GM18861 (cell line): ENCODE measurements around the gene TMEM135.

Source experiments
- ATAC-seq: cut with Tn5 transposase; IDR thresholded peaks from one replicate; pipeline ENCODE4 v1.9.1; 2021; ENCODE audit not compliant: unreplicated experiment

TMEM135 gene

DNA sequence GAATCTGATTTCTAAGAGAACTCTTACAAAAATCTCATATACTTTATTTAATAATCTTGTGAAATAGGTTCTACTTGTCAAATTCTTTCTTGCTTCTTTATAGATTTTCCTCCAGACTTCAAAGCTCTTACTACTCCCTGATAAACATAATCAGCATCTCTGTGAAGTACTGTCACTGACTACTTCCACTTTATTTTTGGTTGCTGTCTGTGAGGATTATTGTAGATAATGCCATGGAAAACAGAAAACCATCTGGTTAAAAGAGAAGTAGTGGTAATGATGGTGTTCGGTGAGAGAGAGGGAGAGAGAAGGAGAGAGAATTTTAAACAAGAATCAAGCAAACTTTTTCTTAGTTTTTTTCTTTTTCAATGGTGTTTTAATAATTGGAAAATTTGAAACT lies 152.3 kb downstream of the TMEM135 start:
- ATAC-seq: no peak

DNA sequence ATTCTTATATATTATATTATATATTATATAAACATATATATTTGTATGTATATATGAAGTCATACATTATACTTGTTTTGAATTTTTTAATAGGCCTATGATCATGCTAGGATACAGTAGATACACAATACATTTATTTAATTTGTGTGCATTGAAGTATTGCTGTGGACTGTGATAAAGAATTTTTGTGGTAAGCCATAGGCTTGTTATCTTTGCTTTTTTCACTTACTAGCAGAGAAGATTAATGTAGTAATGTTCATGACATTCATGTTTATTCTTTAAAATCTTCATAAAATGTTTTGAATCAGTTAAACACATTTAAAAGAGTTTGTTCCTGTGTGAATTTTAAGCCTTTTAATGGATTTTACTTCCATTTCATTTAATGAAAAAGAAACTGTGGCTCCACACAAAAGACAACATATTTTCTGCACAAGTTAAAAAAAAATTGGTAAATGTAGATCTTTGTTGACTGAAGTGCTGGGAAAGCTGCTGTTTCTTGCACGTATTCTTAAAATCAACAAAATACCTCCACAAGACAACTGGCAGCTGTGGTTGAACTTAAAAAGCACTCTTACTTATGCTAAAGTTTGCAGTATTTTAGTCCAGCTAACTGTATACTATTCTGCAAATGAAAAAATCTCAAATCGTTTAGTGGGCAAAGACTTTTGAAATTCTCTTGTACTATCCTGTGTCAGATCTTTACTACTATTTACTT lies 156.2 kb downstream of the TMEM135 start:
- no peak for ATAC-seq

DNA sequence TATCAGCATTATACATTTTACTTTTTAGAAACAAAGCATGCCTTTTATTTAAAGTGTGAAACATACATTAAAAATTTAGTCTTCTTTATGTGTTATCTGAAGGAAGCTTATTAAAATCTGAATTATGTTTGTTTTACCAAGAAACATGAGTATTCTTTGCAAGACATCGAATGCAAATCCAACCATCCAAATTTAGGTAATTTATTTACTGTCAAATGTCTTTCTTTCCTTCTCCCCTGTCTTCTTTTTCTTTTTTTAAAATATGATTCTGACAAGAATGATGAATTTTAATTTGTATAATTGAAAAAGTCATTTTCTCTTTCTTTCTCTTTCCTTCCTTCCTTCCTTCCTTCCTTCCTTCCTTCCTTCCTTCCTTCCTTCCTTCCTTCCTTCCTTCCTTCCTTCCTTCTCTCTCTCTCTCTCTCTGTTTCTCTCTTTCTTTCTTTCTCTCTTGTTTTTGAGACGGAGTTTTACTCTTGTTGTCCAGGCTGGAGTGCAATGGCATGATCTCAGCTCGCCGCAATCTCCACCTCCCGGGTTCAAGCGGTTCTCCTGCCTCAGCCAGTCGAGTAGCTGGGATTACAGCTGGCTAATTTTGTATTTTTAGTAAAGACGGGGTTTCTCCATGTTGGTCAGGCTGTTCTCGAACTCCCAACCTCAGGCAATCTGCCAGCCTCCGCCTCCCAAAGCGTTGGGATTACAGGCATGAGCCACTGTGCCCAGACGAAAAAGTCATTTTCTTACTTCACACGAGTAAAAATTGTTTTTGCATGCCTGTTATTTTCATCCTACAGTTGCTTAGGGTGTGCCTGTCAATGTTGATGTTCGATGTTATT lies 157.5 kb downstream of the TMEM135 start:
- ATAC-seq: no peak

DNA sequence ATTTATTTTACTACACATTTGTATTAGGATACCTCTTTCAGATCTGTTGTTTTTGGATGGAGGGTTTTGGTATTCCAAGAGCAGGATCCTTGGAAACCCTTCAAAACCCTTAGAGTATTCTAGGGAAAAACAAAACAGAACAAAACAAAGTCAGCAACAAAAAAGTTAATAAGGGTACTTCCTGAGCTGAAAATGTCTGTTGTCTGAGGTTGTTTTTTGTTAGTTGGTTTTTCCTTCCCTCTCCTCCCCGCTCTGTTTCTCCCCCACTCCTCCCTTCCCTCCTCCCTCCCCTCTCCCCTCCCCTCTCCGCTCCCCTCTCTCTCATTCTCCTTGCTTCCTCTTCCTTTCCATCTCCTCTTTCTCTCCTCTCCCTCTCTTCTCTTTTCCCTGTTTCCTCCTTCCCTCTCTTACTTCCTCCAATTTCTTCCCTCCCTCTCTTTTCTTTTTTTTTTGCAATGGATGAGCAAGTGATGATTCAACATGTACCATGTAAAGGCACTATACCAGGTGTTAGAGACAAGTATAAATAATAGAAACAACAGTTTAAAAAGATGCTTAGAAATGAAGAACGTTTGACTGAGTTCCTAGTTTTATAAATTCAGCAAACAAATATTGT lies 160.6 kb downstream of the TMEM135 start:
- ATAC-seq: no peak

DNA sequence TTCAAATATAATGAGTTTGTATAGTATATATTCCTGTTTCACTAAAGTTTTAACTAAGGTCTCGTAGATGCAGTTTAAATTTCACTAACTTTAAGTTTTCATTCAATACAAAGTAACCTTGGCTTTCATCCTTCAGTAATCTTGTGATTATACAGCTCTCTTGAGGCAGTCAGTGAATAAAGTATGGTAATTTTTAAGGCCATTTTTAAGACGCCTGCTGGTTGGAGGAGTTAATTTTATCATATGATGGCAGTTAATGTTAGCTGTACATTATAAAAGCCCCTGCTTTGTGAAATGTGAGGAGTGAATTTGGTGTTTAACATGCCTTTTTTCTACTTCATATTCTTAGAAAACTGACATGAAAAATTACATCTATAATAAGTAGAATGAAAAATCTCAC lies 163.6 kb downstream of the TMEM135 start:
- ATAC-seq: no peak

DNA sequence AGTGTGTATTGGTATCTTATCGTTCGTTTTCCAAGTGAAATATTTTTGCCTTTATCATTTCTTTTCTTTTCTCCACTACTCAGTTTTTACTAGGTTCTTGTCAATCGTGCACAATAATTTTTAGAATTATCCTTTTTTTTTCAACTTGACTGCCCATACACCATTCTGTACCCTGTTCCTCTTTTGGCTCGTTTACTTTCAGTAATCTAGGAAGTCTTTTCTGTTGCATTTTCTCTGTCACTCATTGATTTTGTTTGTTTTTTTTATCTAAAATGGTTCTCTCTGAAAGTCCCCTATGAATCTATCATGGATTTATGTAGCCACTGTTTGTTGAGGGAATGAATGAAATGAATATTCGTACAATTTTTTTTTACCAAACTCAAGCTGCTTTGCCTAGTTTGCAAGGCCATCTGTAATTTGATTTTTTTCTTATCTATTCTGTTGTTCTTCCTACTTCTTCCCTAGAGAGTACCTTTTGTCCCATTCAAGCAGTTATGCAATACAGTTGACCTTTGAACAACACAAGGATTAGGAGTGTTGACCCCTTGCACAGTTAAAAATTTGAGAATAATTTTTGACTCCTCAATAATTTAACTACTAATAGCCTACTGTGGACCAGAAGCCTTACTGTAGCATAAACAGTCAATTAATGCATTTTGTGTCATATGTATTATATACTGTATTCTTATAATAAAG lies 166.3 kb downstream of the TMEM135 start:
- no peak for ATAC-seq

DNA sequence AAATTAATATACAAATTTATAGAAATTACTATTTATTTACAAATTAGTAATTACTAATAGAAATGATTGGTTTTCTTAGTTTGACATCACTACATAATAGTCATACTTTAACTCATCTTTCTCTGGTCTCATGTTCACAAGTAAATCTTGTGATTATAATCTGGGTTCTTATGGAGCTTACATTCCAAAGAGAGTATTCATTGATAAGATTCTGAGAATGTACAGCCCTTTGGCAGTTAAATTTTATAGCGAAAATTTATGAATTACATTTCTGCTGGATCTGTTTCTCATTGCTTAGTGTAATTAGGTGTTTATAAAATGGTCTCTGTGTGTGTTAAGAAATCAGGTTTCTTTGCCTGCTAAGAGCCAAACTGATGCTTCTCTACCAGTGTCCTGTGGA lies 175.2 kb downstream of the TMEM135 start:
- ATAC-seq: no peak

DNA sequence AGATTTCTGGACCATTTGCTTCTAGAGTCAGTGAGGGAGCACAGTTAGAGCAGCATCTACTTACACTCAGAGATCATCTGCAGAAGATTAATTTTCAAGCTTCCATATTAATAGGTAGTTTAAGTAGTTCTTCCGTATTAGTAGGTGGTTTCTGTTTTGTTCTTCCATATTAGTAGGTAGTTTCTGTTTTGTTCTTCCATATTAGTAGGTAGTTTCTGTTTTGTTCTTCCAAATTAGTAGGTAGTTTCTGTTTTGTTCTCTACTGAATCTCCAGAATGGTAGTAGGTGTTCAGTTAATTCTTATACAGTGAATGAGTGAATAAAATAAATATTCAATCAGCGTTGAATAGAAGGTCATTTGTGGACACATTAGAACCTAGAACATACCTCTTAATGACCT lies 175.7 kb downstream of the TMEM135 start:
- no peak for ATAC-seq

DNA sequence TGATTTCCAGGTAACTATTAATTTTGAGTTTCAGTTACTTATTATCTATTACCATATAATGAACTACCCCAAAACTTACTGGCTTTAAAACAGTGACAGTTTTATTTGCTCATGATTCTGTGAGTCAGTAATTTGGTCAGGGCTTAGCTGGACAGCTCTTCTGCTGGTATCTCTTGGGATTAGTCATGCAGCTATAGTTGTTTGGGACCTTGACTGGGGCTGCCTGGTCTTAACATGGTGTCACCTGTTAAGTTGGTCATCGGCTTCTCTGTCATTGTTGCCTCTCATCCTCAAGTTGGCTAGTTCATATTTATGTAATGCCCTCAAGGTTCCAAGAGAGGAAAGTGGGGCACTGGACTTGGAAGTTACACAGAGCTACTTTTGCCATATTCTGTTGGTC lies 177.5 kb downstream of the TMEM135 start:
- no peak for ATAC-seq

DNA sequence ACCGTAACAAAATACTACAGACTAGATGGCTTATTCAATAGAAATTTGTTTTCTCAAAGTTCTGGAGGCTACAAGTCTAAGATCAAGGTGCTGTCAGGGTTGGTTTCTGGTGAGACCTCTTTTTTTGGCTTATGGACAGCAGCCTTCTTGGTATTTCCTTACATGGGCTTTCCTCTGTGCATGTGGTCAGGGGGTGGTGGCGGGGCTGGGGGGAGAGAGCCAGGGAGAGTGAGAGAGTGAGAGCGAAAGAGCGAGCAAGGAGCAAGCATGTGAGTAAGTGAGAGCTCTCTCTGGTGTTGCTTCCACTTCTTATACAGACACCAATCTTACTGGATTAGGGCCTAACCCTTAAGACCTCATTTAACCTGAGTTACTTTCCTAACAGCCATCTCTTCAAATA lies 181.5 kb downstream of the TMEM135 start:
- ATAC-seq: no peak

DNA sequence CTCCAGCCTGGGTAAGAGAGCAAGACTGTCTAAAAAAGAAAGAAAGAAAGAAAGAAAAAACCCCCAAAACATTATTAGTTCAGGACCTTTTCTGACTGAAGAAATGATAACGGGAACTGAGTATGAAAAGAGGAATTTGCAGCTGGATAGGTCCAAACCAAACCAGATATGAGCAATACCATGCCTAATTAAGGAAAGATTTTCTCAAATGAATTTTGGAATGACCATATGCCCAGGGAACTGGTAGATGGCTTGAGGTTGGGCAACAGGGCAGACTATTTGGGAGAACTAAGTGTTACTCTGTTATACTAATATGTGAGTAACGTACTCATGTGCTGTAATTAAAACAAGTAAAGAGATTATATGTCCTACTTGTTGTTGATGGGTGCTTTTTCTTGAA lies 186.1 kb downstream of the TMEM135 start:
- no peak for ATAC-seq

DNA sequence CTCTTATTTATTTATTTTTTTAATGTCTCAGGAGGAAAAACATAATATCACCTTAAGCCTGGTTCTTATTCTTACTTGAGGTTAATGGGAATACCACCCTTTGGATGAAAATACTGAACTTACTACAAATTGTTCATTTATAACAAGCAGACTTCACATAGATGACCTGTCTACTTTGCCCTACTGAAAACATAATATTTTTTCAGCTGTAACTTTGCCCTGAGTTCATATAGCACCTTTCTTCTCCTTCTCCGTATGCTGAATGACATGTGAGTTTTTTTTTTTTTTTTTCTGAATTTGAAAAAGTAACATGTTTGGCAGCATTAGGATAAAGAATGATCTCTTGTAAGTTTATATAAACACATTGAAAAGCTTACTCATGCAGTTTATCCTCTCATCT lies 186.8 kb downstream of the TMEM135 start:
- ATAC-seq: no peak

DNA sequence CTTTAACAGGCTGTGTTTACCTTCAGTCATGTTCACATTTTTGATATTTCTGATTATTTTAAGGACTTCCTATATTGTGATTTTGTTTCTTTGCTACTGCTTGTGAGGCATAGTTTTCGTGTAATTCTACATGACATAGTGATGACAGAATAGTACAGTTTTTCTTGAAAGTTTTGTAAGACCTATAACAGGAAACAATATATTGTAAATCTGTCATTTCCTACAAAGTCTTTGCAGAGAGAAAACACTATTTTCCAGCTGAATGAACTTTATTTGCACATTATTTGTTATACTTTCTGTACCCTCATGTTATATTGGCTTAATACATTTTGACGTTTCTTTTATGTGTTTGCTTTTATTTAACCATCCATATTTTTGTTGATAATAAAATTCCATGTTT lies 191.1 kb downstream of the TMEM135 start:
- ATAC-seq: no peak

DNA sequence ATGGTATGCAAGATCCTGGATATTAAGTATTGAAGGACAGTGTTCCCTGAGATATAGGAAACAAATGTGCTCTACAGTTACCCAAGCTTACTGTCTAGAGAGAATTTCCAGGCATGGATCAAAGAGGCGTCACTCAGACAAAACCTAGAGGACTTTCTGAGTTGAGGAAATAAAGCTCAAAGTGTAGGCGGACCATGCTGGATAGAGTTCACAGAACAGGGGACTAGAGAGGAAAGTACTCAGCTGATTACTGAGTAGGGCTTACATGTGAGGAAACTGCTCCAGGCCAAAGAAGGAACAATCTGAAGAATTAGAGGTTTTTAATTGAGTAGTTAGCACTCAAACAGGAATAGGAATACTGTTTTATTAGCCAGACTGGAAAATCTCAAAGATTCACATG lies 193.3 kb downstream of the TMEM135 start:
- ATAC-seq: no peak

DNA sequence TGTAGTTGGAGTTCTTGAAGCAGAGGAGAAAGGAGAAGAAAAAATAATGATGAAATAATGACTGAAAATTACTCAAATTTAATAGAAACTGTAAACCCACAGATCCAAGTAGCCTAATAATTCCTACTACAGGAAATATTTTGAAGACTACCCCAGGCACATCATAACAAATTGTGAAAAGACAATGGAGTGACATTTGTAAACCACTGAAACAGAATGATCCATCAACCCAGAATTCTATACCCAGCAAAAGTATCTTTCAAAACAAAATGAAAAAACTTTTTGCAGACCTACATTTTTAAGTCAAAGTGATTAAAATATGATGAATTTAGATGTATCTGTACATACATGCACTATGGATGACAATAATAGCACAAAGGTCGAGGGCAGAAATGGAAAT lies 194.6 kb downstream of the TMEM135 start:
- ATAC-seq: no peak

DNA sequence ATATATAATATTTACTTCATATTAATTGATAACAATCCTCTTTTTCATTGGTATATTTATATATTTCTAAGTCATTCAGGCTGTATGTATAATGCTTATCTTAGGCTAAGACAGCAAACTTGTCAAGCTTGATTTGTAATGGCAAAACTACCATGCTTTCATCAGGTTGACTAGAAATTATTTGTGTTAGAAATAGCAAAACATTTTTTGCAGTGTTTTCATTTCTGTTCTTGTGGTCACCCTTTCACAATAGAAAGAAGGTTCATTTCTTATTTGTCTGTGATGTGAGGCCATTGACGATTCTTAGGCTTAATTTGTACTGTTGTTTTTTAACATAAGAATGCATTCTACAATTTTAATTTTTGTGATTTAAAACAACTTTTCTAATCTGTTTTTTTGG lies 197.6 kb downstream of the TMEM135 start:
- ATAC-seq: no peak

DNA sequence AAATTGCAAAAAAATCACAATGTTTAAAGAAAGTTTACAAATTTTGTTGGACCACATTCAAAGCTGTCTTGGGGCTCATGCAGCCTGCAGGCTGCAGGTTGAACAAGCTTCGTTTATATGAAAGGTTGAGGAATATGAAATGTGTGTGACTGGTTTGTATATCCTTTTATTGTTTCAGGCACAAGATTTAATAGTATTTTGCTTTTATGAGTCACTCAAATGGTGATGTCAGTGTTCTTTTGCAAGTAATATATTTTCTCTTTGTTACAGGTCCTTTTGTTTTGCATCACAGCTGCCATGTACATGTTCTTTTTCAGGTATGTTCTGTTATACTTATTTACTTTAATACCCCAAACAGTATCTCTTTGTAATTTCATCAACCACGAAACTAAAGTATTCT lies 198.6 kb downstream of the TMEM135 start:
- ATAC-seq: no peak

DNA sequence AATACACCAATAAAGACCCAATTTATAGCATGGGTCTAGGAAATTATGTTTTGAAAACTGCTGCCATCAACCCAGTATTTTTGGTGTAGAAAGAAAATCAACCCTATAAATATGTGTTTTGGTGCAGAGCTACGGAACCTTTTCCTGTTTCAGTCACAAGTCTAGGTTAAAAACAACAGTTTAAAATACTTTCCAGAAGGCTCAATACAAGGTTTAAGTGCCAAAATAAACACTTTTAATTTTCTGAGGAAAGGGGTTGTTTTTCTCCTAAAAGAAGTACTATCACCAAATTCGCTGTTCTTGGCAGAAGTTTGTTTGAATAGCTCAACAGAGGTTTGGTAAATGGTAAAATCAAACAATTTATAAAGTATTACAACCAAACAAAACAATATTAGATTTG lies 201.3 kb downstream of the TMEM135 start:
- ATAC-seq: no peak

DNA sequence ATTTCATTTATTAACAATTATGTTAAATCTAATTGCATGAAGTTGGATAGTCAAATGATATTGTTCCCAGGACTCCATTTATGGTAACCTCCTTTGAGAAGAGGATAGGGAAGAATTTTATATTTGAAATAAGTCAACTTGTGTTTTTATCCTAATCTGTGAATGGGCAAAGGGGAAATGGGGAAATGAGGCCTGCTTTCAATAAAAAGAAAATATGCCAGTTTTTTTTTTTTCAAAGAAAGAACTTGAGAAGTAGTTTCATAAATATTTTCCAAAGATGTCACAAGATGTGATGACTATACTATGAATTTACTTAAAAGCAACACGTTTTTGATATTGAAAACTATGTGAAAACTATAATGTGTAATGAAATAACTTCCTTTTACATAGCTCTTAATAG lies 201.8 kb downstream of the TMEM135 start:
- ATAC-seq: no peak

DNA sequence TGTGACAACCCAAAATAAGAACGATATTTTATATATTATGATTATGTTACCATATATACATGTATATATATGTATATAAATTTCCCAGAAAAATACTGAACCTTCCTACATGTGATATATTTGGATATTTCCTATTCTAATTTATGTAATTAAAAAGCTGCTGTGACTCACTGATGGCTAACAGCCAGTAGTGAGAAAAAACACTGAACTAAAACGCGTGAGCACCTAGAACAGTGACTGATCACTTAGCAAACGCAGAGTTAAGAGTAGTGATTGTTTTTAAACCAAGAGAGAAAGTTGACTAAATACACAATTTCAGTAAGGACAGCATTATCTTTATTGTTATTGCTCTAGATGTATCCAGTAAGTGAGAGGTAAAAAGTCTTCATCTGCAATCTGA lies 213.8 kb downstream of the TMEM135 start:
- no peak for ATAC-seq

DNA sequence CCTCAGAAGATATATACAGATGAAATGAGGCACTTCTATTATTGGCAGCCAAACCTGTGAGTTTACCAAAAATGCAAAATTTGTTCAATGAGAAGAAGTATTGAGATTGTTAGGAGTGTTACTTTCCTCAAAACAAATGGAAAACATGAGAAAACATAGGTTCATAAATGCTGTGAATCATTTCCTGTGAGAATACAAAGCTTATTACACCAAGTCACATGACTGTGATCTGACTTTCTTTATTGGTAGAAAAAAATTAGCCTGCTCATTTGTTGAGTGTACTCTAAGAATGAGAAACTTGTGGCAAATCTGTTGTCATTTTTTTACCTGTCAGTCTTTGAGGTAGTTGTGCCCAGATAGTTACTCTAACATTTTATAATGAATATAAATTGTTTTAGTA lies 215.1 kb downstream of the TMEM135 start:
- ATAC-seq: no peak

DNA sequence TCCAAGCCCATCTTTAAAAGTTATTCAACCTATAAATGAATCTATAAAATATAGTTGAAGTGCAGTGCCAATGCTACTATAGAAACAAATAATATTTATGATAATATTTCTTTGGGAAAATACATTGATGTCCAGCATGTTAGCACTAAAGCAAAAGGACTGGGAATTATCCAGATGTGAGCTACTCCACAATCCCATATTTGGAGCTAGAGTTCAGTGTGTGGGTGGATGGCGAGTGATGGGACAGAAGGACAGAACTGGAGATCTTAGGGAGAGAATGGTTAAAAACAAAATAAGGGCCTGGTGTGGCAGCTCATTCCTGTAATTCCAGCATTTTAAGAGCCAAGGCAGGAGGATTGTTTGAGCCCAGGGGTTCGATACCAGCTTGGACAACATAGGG lies 216.8 kb downstream of the TMEM135 start:
- ATAC-seq: no peak
